SK-N-SH treated with all-trans-retinoic acid at 6 μM for 48 hours (cell line): ENCODE results near the gene PCDHGA9.

Experiments used
- CSDC2 ChIP-seq: fragments of 250-450 bp; sonication (Bioruptor Pico); IDR thresholded peaks from 2 replicates; pipeline ENCODE4 v1.5.0; 2020; ENCODE audit warnings: mild to moderate bottlenecking, moderate library complexity
- PATZ1 ChIP-seq: fragments of 250-450 bp; sonication (Bioruptor Pico); IDR thresholded peaks from 2 replicates; pipeline ENCODE4 v1.8.0; 2020; ENCODE audit warnings: mild to moderate bottlenecking, moderate library complexity, borderline replicate concordance
- SNAI2 ChIP-seq: fragments of 250-450 bp; sonication (Bioruptor Pico); IDR thresholded peaks from 2 replicates; pipeline ENCODE4 v1.5.0; 2020; ENCODE audit warnings: mild to moderate bottlenecking, moderate library complexity
- ZC3H10 ChIP-seq: fragments of 250-450 bp; sonication (Bioruptor Pico); IDR thresholded peaks from 2 replicates; pipeline ENCODE4 v1.5.1; 2021; ENCODE audit warnings: mild to moderate bottlenecking, moderate library complexity
- ZFP3 ChIP-seq: fragments of 250-450 bp; sonication (Bioruptor Pico); IDR thresholded peaks from 2 replicates; pipeline ENCODE4 v1.5.0; 2020; ENCODE audit warnings: mild to moderate bottlenecking, moderate library complexity
- ZFP30 ChIP-seq: fragments of 450-650 bp; formaldehyde crosslinking; IDR thresholded peaks from 2 replicates; pipeline ENCODE4 v1.5.0; 2022; ENCODE audit warnings: mild to moderate bottlenecking, moderate library complexity

GRCh38 chr5:141439411-141440141 lies 37.0 kb downstream of the PCDHGA9 start:
- TF ChIP-seq ZC3H10 (no peak), PATZ1 (CRISPR knock-in tag) (no peak), ZFP30 (no peak), CSDC2 (CRISPR knock-in tag) (no peak), ZFP3 (CRISPR knock-in tag) (no peak), SNAI2 (CRISPR knock-in tag) (no peak)
